ENCODE results near the gene THRA.

Gene THRA

DNA sequence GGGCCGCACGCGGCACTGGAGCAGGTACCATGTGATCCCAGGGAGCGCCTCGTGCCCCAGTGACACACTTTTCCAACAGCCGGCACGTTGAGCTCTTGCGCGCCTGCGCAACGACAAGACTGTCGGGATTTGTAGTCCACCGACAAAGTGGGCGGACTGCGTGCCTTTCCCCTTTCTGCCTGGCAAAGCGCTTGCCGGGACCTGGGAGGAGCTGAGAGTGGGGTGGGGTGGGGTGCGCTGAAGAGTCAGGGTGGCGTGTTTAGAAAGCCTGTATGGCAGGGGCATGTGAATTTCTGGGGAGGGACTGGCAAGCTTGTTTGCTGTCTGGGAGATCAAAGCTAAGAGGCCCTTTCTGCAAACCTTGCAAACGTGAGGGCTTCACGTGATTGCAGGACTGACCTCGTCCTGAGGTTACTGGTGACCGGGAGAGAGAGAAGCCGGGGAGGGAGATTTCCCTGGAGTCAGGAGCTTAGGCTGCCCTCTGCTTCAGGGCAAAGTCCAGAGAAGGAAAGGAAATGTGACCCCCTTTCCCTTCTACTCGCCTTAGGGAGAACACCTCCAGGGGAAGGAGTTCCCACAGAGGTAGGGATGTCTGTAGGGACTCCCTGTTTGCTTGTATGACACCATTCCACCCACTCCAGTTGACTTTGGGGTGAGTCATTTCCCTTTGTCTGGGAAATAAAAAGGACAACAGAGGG is 38.1 kb downstream of the THRA start:
- DNase-seq, result peak; percentile 91

DNA sequence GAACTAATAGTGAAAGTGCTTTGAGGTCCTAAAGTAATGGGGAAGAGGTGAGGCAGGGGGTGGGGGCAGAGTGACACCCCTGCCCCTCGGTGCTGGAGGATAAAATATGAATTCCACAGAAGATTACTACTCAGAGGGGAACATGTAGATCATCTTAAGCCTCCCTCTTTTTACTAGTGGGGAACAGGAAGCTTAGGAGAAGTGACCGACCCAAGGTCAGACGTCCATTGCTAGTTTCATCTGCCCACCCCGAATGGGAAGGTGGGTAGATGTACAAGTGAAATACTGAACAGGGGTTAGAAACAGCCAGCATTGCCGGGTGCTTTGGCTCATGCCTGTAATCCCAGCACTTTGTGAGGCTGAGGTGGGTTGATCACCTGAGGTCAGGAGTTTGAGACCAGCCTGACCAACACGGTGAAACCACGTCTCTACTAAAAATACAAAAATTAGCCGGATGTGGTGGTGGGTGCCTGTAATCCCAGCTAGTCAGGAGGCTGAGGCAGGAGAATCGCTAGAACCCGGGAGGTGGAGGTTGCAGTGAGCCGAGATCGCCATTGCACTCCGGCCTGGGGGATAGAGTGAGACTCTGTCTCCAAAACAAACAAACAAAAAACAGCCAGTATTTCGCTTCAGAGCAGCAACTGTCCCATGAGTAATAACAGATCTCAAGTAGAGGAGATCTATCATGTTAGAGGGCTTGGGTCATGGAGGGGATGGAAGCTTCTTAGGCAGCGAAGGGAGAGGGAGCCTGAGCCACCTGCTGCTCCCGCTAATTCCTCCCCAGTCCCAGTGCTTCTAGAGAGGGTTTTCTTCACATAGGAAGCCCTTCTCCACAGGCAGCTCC is 38.8 kb downstream of the THRA start:
- no peak for DNase-seq

DNA sequence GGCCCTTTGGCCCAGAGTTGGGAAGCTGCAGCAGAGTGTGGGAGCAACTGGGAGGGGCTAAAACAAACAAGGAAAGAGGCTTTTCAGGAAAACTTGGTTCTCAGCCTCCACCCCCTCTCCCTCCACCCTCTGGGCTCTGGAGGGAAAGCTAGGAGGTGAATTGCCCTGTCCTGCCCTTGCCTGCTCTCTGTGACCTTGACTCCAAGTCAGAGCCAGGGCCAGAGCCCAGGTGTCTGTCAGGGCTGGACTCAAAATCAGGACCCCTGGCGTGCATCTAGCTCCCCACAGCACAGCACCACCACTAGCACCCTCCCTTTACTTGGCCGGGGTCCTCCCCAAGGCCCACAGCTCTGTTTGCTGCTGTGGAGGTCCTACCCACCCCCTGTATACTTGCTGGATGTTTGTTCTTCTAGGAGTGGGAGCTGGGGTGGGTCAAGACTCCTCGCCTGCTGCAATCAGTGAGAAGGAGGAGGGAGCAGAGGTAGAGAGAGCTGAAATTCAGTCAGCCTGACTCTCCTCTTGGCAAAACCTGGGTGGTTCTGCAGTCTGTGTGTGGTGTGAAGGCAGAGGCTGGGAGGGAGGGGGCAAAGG is 40.4 kb downstream of the THRA start:
- no peak for DNase-seq

DNA sequence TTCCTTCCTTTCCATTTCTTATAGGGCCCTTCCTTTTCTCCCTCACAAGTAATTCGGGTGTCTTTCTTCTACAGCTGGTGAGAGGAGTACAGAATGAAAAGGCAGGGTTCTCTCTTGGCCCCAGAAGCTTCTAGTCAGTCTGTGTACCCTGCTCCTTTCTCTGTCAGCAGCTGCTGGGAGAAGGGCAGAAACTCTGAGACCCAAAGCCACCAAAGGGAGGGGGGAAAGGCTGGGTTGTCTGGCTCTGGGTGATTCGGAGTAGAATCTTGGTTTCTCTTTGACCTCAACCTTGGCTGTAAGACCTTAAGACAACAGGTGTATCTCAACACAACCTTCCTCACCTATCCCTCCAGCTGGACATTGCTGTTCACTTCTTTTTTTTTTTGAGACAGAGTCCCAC is 40.9 kb downstream of the THRA start:
- no peak for DNase-seq

DNA sequence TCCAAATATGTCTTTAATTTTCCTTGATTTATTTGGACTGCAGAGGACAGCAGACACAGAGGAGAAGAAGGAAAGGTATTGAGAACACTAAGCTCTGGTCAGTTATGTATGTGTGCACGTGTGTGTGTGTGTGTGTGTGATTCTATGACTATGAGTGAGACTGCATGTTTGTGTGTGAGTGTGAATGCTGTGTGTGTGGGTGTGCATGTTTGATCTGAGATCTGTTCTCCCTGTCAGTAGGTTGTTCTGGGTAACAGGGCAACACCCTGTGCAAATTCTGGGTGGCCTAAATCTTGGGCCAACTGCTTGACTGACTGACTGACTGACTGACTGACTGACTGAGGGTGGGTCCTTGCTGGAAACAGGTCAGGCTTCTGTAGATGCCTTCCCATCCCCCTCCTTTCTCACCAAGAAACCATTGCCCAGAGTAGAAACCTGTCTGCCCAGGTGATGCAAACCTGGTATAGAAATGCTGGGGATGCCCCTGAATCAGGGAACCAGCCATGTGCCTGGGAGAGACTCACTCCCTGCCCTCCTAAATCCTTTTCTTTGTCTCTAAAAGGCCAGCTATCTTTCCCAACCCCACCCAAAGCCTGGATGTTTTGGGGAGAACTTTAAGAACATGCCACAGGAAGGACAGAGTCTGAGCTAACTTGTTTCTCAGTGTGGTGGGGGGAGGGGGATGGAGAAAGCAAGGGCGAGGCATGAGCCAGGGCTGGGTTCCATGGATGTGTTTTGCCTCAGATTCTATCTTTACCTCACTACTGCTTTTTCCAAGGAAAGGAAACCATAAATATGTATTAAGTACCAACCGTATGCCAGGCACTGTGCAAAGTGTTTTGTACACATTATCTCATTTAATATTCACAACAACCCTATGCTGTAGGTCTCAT is 42.1 kb downstream of the THRA start:
- DNase-seq, result no peak

DNA sequence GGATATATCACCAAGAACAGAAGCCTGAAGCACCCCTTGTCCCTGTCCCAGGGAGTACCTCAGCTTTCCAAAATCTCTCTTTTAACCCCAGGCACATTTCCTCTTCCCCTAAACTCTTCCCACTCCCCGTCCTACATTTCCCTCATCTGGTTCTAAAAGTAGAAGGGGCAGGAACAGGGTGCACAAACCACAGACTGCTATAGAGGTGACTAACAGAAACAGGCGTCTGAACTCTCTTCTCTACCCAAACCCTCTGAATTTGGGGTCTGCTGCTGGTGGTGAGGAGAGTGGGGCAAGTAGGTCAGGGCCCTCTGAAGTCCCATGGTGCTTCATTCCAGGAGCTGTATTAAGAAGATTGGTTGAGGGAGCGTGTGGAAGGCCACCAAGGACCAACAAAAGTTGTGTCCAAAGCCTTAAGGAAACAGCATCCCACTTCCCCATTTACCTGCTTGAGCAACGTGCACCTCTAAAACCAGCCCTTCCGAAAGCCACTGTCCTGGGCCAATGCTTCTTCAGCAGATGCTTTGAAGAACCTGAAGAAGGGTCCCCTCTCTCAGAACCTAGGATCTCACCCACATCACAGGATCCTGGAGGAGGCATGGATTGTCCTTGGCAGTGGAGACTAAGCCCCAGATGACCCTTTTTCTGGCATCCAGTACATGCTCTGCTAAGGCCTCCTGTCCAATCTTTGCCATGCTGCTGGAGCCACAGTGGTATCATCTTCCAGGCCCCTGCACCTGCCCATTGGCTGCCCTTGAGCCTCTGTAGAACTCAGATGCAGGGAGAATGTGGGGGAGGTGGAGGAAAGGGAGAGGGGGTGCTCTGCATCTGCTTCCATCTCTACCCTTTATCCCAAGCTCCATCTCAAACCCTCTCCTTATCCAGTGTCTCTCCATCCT is 43.3 kb downstream of the THRA start:
- no peak for DNase-seq

DNA sequence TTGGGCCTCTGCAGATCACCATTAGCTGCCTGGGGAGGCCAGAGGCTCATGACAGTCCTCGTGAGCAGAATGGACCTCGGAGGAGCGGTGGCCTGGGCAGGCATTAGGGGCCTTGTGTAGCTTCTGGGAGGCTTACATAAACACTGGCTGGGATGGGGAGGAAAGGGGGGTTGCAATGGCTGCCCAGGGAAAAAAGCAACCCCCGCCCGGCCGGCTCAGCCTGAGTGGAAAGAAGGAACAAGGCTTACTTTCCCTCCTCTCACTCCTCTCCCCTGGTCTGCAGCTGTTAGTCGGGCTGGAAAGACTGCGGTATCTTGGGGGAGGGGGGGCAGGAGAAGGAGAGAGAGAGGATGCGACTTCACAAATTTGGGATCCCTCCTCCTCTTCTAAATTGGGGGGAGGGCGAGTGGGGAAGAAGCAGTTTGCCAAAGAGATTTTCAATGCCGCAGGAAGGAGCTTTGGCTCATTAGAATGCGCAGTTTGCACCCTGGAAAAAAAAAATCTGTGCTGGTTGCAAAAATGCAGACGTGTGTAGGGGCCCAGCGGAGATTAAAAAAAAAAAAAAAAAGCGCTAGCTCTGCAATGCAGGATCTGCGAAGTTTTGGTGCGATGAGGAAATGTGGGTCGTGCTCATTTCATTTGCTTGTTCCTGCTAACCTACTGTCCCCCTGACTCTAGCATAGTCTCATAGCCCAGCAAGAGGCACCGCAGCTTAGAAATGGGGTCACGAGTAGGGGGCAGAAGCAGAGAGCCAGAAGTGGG is 44.2 kb downstream of the THRA start:
- DNase-seq, result no peak

DNA sequence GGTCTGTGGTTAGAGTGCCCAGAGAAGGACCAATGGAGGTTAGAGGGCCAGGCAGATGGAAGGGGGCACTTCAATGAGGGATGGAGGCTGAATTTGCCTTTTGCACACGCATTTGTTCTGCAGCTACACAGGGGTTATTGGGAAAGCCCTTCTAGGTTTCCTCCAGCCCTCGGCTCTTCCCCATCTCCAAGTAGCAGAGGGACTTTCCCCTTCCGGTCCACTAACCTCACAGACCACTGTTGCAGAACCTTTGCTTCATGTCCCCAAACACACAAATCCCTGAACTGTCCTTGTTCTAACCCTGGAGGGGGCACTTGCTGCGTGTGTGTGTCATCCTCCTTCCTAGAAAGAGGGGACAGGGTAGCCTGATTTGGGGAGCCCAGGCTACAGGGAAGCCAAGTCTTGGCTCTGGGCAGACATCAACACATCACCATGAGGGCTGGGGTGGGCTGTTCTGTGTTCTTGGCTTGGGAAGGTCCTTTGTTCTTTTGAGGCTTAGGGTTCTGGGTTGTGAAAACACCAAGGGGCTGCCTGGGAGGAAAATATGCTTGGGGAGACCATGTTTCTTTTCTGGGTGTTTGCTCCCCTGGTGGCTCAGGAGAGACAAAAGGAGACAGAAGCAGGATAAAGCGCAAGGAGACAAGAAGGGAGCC is 44.9 kb downstream of the THRA start:
- DNase-seq, result no peak

DNA sequence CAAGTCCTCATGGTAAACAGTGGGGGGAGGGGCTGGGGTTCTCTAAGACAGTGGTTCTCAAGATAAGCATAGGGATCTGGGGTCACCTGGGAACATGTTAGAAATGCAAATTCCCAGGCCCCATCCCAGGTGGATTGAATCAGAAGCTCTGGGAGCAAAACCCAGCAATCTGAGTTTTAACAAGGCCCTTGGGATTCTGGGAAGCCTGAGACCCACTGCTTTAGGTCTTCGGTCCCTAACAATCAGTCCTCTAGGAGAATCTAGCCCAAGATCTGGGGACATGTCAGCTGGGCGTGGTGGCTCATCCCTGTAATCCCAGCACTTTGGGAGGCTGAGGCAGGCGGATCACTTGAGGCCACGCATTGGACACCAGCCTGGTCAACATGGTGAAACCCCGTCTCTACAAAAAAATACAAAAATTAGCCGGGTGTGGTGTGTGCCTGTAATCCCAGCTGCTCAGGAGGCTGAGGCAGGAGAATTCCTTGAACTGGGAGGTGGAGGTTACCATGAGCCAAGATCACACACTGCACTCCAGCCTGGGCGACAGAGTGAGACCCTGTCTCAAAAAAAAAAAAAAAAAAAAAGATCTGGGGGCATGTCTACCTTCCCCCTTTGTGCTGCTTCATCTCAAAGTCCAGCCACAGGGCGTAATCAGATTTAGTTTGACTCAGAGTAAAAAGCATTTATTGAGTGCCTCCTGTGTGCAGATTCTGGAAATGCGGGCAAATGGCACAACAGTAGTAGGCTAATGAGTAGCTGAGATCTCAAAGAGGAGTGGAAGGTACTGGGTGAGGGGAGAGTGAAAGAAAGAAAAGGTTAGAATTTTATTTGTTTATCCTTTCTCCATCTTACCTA is 46.4 kb downstream of the THRA start:
- no peak for DNase-seq

DNA sequence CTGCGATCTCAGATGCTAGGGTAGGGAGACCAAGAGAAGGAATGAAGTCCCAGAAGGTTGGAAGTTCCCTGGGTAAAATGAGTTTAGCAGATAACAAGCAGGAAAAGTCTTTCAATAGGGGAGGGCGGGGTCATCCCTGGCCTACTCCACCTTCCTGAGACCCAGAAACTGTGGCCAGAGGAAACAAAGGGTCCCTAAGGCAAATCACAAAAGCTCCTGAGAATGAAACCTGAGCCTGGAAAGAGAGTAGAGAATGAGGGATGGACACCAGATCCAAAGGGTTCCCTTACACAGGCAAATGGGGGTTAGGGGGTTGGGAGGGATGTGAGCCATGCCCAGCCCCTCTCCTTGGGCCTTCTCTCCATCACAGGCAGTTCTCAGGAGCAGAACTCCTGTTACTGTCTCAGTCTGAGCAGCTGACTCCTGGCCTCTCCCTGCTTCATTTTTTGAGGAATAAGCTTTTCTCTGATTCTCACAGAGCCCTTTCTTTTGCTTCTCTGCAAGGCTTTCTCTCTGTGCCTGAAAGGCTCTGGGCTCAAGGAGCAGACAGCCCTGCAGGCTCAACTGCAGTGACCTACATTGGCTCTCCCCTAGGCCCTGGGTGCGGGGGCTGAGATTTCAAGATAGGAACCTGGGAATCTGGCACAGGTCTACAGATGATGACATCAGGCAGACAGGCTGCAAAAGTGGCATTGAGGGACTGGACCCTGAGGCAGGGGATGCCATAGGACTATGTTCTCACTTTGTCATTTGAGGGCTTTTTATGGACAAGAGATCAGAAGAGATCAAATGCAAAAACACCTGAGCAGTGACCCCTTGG is 47.5 kb downstream of the THRA start:
- no peak for DNase-seq

DNA sequence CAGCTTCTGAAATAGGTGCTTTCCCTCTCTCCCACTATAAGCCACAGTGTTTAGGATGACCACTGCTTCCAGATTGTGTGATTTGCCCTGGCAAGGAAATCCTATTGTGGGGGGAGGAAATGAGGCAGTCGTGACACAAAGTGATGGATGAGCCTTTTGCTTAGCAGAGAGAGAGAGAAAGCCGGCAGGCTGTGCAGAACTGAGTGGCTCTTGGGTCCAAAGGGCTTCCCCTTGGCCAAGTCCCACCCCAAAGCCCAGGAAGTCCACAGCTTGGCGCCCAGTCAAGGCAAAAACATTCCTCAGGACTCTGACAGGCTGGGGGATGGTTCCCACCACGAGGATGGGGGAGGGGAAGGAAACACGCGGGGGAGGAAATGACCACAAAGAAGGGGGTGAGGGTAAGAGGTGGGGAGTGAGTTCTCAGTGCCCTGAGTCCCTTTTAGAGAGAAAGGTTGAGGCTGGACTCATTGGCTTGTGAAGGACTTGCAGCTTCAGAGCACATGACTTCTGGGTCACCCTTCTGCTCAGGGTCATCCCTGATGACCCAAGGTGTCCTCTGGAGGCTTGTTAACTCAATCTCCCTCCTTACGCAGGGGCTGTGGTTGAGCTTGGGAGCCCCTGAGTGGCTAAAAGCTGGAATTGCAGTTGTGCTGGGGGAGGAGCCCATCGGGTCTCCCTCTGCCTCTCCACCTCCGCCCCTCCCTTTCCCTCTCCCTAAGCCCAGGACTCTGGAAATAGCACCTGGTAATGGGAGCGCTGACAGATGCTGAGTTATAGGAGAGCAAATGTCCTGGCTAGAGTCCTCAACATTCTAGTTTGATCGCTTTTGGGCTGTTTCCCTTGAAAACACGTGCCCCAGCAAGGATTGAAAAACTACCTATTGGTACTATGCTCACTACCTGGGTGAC is 48.7 kb downstream of the THRA start:
- peak; percentile 54 for DNase-seq

DNA sequence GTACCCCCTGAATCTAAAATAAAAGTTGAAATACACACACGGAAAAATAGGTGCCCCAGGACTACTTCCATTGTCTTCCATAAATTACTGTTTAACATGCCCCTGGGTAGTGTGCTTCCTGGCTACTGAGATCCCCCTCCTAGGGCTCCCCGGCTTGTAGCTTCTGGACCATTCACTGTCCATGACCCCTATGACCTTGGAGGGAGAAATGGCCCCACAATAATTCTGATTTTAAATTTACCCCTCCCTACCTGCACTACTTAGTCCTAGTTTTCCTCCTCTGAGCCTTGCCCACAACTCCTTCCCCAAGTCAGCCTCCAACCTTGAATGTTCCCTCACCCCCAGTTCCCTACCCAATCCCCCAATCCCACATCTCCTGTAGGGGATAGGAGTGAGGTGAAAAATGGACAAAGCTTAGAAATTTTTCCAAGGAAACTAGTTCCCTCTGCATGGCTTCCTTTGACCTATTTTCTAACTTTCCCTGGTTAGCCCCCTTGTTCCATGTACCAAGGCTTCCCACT is 49.5 kb downstream of the THRA start:
- no peak for DNase-seq

DNA sequence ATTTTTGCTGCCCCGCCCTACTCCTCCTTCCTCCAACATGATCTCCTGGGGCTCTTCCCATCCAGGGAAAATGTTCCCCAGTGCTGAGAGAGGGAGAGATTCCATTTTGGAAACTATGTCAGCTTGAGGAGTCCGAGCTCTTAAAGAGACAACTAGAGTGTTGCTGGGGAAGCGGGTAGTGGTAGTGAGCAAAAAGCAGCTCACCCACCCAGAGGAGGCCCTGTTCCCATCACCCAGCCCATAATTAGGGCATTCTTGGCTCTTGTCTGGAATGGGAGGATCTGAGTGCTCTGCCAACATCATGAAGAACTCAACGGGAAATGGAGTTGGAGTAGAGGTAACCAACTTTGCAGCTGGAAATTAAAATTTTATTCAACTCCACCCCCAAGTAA is 49.9 kb downstream of the THRA start:
- DNase-seq, result no peak

DNA sequence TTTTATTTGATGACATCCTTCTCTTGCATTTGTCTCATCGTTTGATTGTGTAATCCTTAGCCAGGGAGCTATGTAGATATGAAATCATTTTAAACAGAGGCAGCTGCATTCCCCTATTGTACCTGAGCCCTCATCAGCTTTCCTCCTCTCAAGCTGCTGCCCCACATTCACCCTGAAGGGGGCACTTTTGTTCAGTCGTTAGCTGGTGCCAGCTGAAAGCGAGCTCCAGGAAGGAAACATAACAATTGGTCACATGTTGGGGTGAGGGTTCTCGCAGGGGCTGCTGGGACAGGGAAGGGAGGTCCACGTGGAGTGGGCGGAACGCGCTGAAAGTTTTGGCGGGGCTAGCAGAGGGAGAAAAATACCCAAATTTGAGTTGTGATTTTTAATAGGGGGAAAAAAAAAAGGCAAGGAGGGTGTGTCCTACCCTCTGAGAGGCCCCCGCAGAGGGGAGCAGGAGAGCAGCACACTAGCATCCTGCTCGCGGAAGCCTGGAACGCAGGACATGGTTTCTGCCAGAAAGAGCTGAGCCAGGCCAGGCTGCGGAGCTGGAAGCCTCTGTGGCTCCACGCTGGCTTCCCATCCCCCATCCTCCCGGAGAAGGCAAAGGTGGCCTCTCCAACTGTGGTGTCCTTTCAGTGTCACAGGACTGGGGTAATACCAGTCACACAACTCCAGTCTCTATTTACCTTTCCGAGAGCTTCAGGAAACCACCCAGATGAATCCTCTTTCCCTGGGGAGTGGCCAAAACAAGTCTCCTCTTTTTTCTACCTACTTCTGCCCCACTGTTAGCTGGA is 50.5 kb downstream of the THRA start:
- peak; percentile 79 for DNase-seq

DNA sequence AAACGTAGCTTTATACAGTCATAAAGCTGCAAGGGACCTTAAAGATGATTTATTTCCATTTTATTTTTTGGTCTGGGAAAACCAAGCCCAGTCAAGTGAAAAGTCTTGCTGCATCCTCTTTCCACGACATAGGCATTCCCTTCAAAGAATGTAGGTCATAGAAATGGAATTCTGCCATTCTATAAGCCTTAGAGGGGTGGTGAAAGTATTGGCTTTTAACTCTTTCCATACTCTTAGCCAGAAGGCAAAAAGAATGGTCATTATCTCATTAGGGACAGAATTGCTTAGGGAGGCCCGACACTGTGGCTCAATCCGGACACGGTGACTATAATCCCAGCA is 51.1 kb downstream of the THRA start:
- no peak for DNase-seq

DNA sequence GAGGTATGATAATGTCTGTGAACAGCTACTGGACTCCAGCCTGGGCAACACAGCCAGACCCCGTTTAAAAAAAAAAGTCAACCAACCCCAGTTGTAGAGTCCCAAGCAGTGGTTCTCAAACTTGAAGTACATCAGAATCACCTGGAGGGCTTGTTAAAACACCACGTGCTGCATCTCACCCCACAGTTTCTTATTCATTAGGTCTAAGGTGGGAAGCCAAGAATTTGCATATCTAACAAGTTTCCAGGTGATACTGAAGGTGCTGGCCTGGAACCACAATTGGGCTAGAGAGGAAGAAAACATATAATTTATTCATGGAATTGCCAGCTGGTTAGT is 52.3 kb downstream of the THRA start:
- no peak for DNase-seq
